ENCODE data around the gene CTAGE9.
"Not testable (repeated sequence)": the region's sequence is repeated elsewhere in the genome, so short reads cannot be mapped to it uniquely, and the experiment has no call there.

CTAGE9 gene

GRCh38 chr6:131728296-131728939 lies 17.6 kb upstream of the CTAGE9 start:
- no peak for DNase-seq (ENCODE audit: low read depth in 2 of 2)

GRCh38 chr6:131727868-131728267 lies 17.1 kb upstream of the CTAGE9 start:
- DNase-seq (ENCODE audit: low read depth in 2 of 2) = no peak

- no peak for DNase-seq (ENCODE audit: low read depth in 2 of 2)
Observed at GRCh38 chr6:131727467-131727866, 16.6 kb upstream of the CTAGE9 start.

- DNase-seq (ENCODE audit: low read depth in 2 of 2) = no peak
Observed at GRCh38 chr6:131724114-131724513, 13.3 kb upstream of the CTAGE9 start.

- DNase-seq (ENCODE audit: low read depth in 2 of 2) = no peak
Observed at GRCh38 chr6:131721161-131721560, 10.3 kb upstream of the CTAGE9 start.

GRCh38 chr6:131717836-131718542 lies 7.2 kb upstream of the CTAGE9 start:
- no peak for DNase-seq (ENCODE audit: low read depth in 2 of 2)

GRCh38 chr6:131715567-131715966 lies 4.8 kb upstream of the CTAGE9 start:
- DNase-seq (ENCODE audit: low read depth in 2 of 2) = not testable (repeated sequence)

- DNase-seq (ENCODE audit: low read depth in 2 of 2) = not testable (repeated sequence)
Observed at GRCh38 chr6:131703905-131704304, 6.9 kb downstream of the CTAGE9 start.

GRCh38 chr6:131700851-131701250 lies 10.0 kb downstream of the CTAGE9 start:
- not testable (repeated sequence) for DNase-seq (ENCODE audit: low read depth in 2 of 2)

GRCh38 chr6:131696956-131697355 lies 13.9 kb downstream of the CTAGE9 start:
- no peak for DNase-seq (ENCODE audit: low read depth in 2 of 2)

- peak; percentile 27 to 44 for DNase-seq (ENCODE audit: low read depth in 2 of 2)
Observed at GRCh38 chr6:131694832-131695426, 15.9 kb downstream of the CTAGE9 start.

- no peak for DNase-seq (ENCODE audit: low read depth in 2 of 2)
Observed at GRCh38 chr6:131693384-131693783, 17.4 kb downstream of the CTAGE9 start.

GRCh38 chr6:131692589-131692988 lies 18.2 kb downstream of the CTAGE9 start:
- no peak for DNase-seq (ENCODE audit: low read depth in 2 of 2)

GRCh38 chr6:131692031-131692430 lies 18.8 kb downstream of the CTAGE9 start:
- no peak for DNase-seq (ENCODE audit: low read depth in 2 of 2)

- DNase-seq (ENCODE audit: low read depth in 2 of 2) = no peak
Observed at GRCh38 chr6:131688286-131688685, 22.5 kb downstream of the CTAGE9 start.

- DNase-seq (ENCODE audit: low read depth in 2 of 2) = no peak
Observed at GRCh38 chr6:131687022-131687421, 23.8 kb downstream of the CTAGE9 start.

GRCh38 chr6:131685266-131685780 lies 25.5 kb downstream of the CTAGE9 start:
- DNase-seq (ENCODE audit: low read depth in 2 of 2) = no peak

- no peak for DNase-seq (ENCODE audit: low read depth in 2 of 2)
Observed at GRCh38 chr6:131683479-131683878, 27.3 kb downstream of the CTAGE9 start.

GRCh38 chr6:131682442-131682841 lies 28.4 kb downstream of the CTAGE9 start:
- no peak for DNase-seq (ENCODE audit: low read depth in 2 of 2)

- DNase-seq (ENCODE audit: low read depth in 2 of 2) = no peak
Observed at GRCh38 chr6:131681585-131681984, 29.2 kb downstream of the CTAGE9 start.

- no peak for DNase-seq (ENCODE audit: low read depth in 2 of 2)
Observed at GRCh38 chr6:131680868-131681267, 29.9 kb downstream of the CTAGE9 start.

GRCh38 chr6:131678442-131678841 lies 32.4 kb downstream of the CTAGE9 start:
- DNase-seq (ENCODE audit: low read depth in 2 of 2) = no peak

- no peak for DNase-seq (ENCODE audit: low read depth in 2 of 2)
Observed at GRCh38 chr6:131673184-131673583, 37.6 kb downstream of the CTAGE9 start.

Data from fibroblast of skin of left biceps (primary cell).